ENCODE data around the gene EPB41L3.

GRCh38 chr18:5369513-5369912 is 174.3 kb downstream of the EPB41L3 start:
- no peak for TF ChIP-seq POLR2AphosphoS5 (IDR thresholded peaks at IDR 0.05)
- TF ChIP-seq POLR2A (IDR thresholded peaks at IDR 0.05; ENCODE audit: low read depth): no peak

All from esophagus muscularis mucosa (tissue), 2 donors.